ENCODE data around the gene IGFALS. TPM values are rescaled to one million over a fixed set of nuclear protein-coding genes. Genes with fewer than 3 reads are reported as not detected.
"Not testable (repeated sequence)": the region's sequence is repeated elsewhere in the genome, so short reads cannot be mapped to it uniquely, and the experiment has no call there.

The IGFALS gene
- total RNA-seq, 2 experiments from 2014 or later = not detected

- Mint-ChIP-seq H3K4me1 (peaks cover 10% of the 10 kb centered on the region), H3K27me3 (no peaks in the 10 kb centered on the region), H3K9me3 (ENCODE audit: low read depth) (no peaks in the 10 kb centered on the region), H3K27ac (no peak overlapping the region), H3K4me3 (no peak overlapping the region), H3K36me3 (ENCODE audit: low read depth) (peaks cover 10% of the 10 kb centered on the region)
- DNase-seq (no peak), ATAC-seq (no peak)
- intact Hi-C loops (cut with DNase I, micrococcal nuclease) = no loop called here
- ChIA-PET POLR2A (no interaction called here), CTCF (no interaction called here)
Observed at GRCh38 chr16:1816396-1817275, 23.1 kb upstream of the IGFALS start.

GRCh38 chr16:1815461-1815860, 22.0 kb upstream of the IGFALS start:
- DNase-seq (no peak), ATAC-seq (no peak)
- Mint-ChIP-seq H3K4me3 (no peak overlapping the region), H3K9me3 (ENCODE audit: low read depth) (no peaks in the 10 kb centered on the region), H3K27me3 (no peaks in the 10 kb centered on the region), H3K4me1 (peaks cover 10% of the 10 kb centered on the region), H3K27ac (peak overlapping the region; percentile 31), H3K36me3 (ENCODE audit: low read depth) (peaks cover 10% of the 10 kb centered on the region)
- intact Hi-C loops (cut with DNase I, micrococcal nuclease) = no loop called here
- POLR2A ChIA-PET = no interaction called here
- CTCF ChIA-PET = interaction anchor here (0.7 to 0.8 kb wide), 2 partner anchors 14 to 46 kb away, joined by 3 read pairs; no protein-coding TSS in a partner anchor

GRCh38 chr16:1812732-1813163, 19.2 kb upstream of the IGFALS start:
- H3K4me3 Mint-ChIP-seq = no peak overlapping the region
- H3K36me3 Mint-ChIP-seq (ENCODE audit: low read depth) = peaks cover 11% of the 10 kb centered on the region
- peak; percentile 85 for DNase-seq
- no peaks in the 10 kb centered on the region for H3K9me3 Mint-ChIP-seq (ENCODE audit: low read depth)
- H3K27me3 Mint-ChIP-seq = no peaks in the 10 kb centered on the region
- peak; percentile 96 for ATAC-seq
- peaks cover 10% of the 10 kb centered on the region for H3K4me1 Mint-ChIP-seq
- POLR2A ChIA-PET = no interaction called here
- intact Hi-C loops (cut with DNase I, micrococcal nuclease) = loop anchor here in 1 of 2 experiments (1.0 kb wide), 1 partner anchor 117 kb away; no protein-coding TSS in a partner anchor
- CTCF ChIA-PET = no interaction called here
- H3K27ac Mint-ChIP-seq = peak overlapping the region; percentile 65

- no peaks in the 10 kb centered on the region for H3K27me3 Mint-ChIP-seq
- intact Hi-C loops (cut with DNase I, micrococcal nuclease) = no loop called here
- ChIA-PET CTCF (no interaction called here), POLR2A (no interaction called here)
- ATAC-seq (no peak), DNase-seq (no peak)
- H3K4me3 Mint-ChIP-seq = no peak overlapping the region
- peaks cover 27% of the 10 kb centered on the region for H3K36me3 Mint-ChIP-seq (ENCODE audit: low read depth)
- no peaks in the 10 kb centered on the region for H3K9me3 Mint-ChIP-seq (ENCODE audit: low read depth)
- no peak overlapping the region for H3K27ac Mint-ChIP-seq
- H3K4me1 Mint-ChIP-seq = peaks cover 10% of the 10 kb centered on the region
Observed at GRCh38 chr16:1810536-1810935, 17.0 kb upstream of the IGFALS start.

- POLR2A ChIA-PET = no interaction called here
- ATAC-seq = no peak
- no peak overlapping the region for H3K27ac Mint-ChIP-seq
- no peak overlapping the region for H3K4me3 Mint-ChIP-seq
- no peaks in the 10 kb centered on the region for H3K9me3 Mint-ChIP-seq (ENCODE audit: low read depth)
- no peak for DNase-seq
- peaks cover 27% of the 10 kb centered on the region for H3K36me3 Mint-ChIP-seq (ENCODE audit: low read depth)
- intact Hi-C loops (cut with DNase I, micrococcal nuclease) = no loop called here
- H3K4me1 Mint-ChIP-seq = peaks cover 10% of the 10 kb centered on the region
- CTCF ChIA-PET = no interaction called here
- H3K27me3 Mint-ChIP-seq = no peaks in the 10 kb centered on the region
Observed at GRCh38 chr16:1810106-1810505, 16.6 kb upstream of the IGFALS start.

GRCh38 chr16:1809281-1809801, 15.8 kb upstream of the IGFALS start:
- H3K27me3 Mint-ChIP-seq = no peaks in the 10 kb centered on the region
- ChIA-PET CTCF (no interaction called here), POLR2A (no interaction called here)
- H3K27ac Mint-ChIP-seq = no peak overlapping the region
- H3K4me1 Mint-ChIP-seq = peaks cover 10% of the 10 kb centered on the region
- H3K9me3 Mint-ChIP-seq (ENCODE audit: low read depth) = no peaks in the 10 kb centered on the region
- no peak overlapping the region for H3K4me3 Mint-ChIP-seq
- peaks cover 26% of the 10 kb centered on the region for H3K36me3 Mint-ChIP-seq (ENCODE audit: low read depth)
- DNase-seq (no peak), ATAC-seq (no peak)
- intact Hi-C loops (cut with DNase I, micrococcal nuclease) = loop anchor here in 1 of 2 experiments (10.0 kb wide), 1 partner anchor 785 kb away; no protein-coding TSS in a partner anchor

GRCh38 chr16:1808691-1809090, 15.2 kb upstream of the IGFALS start:
- ChIA-PET POLR2A (no interaction called here), CTCF (no interaction called here)
- H3K36me3 Mint-ChIP-seq (ENCODE audit: low read depth) = peaks cover 24% of the 10 kb centered on the region
- H3K9me3 Mint-ChIP-seq (ENCODE audit: low read depth) = no peaks in the 10 kb centered on the region
- peaks cover 10% of the 10 kb centered on the region for H3K4me1 Mint-ChIP-seq
- no peak overlapping the region for H3K4me3 Mint-ChIP-seq
- DNase-seq (no peak), ATAC-seq (no peak)
- intact Hi-C loops (cut with DNase I, micrococcal nuclease) = loop anchor here in 1 of 2 experiments (10.0 kb wide), 1 partner anchor 784 kb away; no protein-coding TSS in a partner anchor
- no peaks in the 10 kb centered on the region for H3K27me3 Mint-ChIP-seq
- H3K27ac Mint-ChIP-seq = no peak overlapping the region

- ATAC-seq = no peak
- H3K27me3 Mint-ChIP-seq = no peaks in the 10 kb centered on the region
- H3K4me3 Mint-ChIP-seq = no peak overlapping the region
- no peaks in the 10 kb centered on the region for H3K9me3 Mint-ChIP-seq (ENCODE audit: low read depth)
- H3K4me1 Mint-ChIP-seq = peaks cover 3% of the 10 kb centered on the region
- ChIA-PET CTCF (no interaction called here), POLR2A (no interaction called here)
- peaks cover 23% of the 10 kb centered on the region for H3K36me3 Mint-ChIP-seq (ENCODE audit: low read depth)
- DNase-seq = no peak
- H3K27ac Mint-ChIP-seq = no peak overlapping the region
- intact Hi-C loops (cut with DNase I, micrococcal nuclease) = loop anchor here in 1 of 2 experiments (10.0 kb wide), 1 partner anchor 783 kb away; no protein-coding TSS in a partner anchor
Observed at GRCh38 chr16:1807626-1808025, 14.1 kb upstream of the IGFALS start.

GRCh38 chr16:1800701-1801100, 7.2 kb upstream of the IGFALS start:
- ChIA-PET CTCF (interaction anchor here (1.1 kb wide), 1 partner anchor 14 kb away, joined by 3 read pairs; no protein-coding TSS in a partner anchor), POLR2A (no interaction called here)
- intact Hi-C loops (cut with DNase I, micrococcal nuclease) = loop anchor here in 1 of 2 experiments (10.0 kb wide), 1 partner anchor 776 kb away; no protein-coding TSS in a partner anchor
- peaks cover 10% of the 10 kb centered on the region for H3K9me3 Mint-ChIP-seq (ENCODE audit: low read depth)
- DNase-seq (no peak), ATAC-seq (no peak)
- no peaks in the 10 kb centered on the region for H3K27me3 Mint-ChIP-seq
- peaks cover 31% of the 10 kb centered on the region for H3K36me3 Mint-ChIP-seq (ENCODE audit: low read depth)
- no peaks in the 10 kb centered on the region for H3K4me1 Mint-ChIP-seq
- H3K4me3 Mint-ChIP-seq = no peak overlapping the region
- H3K27ac Mint-ChIP-seq = no peak overlapping the region

GRCh38 chr16:1799263-1799662, 5.8 kb upstream of the IGFALS start:
- H3K27ac Mint-ChIP-seq; ATAC-seq; DNase-seq; H3K27me3 Mint-ChIP-seq; CTCF ChIA-PET; H3K9me3 Mint-ChIP-seq (ENCODE audit: low read depth); H3K4me3 Mint-ChIP-seq; H3K4me1 Mint-ChIP-seq; POLR2A ChIA-PET; intact Hi-C loops (cut with DNase I, micrococcal nuclease): not testable (repeated sequence)
- H3K36me3 Mint-ChIP-seq (ENCODE audit: low read depth) = peaks cover 24% of the 10 kb centered on the region

- Mint-ChIP-seq H3K4me1 (no peaks in the 10 kb centered on the region), H3K4me3 (no peak overlapping the region), H3K9me3 (ENCODE audit: low read depth) (peaks cover 8% of the 10 kb centered on the region), H3K27ac (no peak overlapping the region), H3K36me3 (ENCODE audit: low read depth) (peaks cover 20% of the 10 kb centered on the region), H3K27me3 (no peaks in the 10 kb centered on the region)
- no peak for DNase-seq
- ATAC-seq = no peak
- ChIA-PET POLR2A (no interaction called here), CTCF (no interaction called here)
- intact Hi-C loops (cut with DNase I, micrococcal nuclease) = no loop called here
Observed at GRCh38 chr16:1794908-1795666, 1.6 kb upstream of the IGFALS start.
